CD4-positive, alpha-beta T cell (primary cell): ENCODE data around the gene SYNGAP1. TPM values are rescaled to one million over a fixed set of nuclear protein-coding genes. Genes with fewer than 3 reads are reported as not detected.

Source experiments
- ATAC-seq: fragments of 200-7000 bp; cut with Tn5 transposase; one replicate; pipeline ENCODE4 v1.10.0; 2022; ENCODE audit warnings: mild to moderate bottlenecking; ENCODE audit not compliant: poor library complexity
- CTCF ChIA-PET: fragments of 350-600 bp; sonication (Branson Sonifier 250); formaldehyde crosslinking; loops from one replicate; lab custom pipeline; 2021; ENCODE audit warnings: antibody characterized with exemption, inconsistent platforms; lab: Charles Lee
- POLR2A ChIA-PET: fragments of 350-600 bp; sonication (Branson Sonifier 250); formaldehyde crosslinking; loops from one replicate; lab custom pipeline; 2021; ENCODE audit warnings: antibody characterized with exemption, inconsistent platforms; lab: Charles Lee
- DNase-seq, 14 experiments: peaks; one replicate each; pipeline ENCODE4 v3.0.0-alpha.2; 2013 to 2020; ENCODE audit warnings: mixed read lengths in 2 of 14
- H3K27ac ChIP-seq, 2 donors: one replicate each; pipeline versions ENCODE4 v1.5.1 to v1.7.0; 2013; ENCODE audit warnings: low read length in 2 of 2, low read depth in 1 of 2, mild to moderate bottlenecking in 1 of 2
- H3K27me3 ChIP-seq, 2 experiments: 1 replicate in 1 of 2; 2 replicates in 1 of 2; pipeline versions ENCODE4 v1.6.1 to v1.7.0; 2013; ENCODE audit warnings: low read length in 2 of 2, control low read depth in 1 of 2, mild to moderate bottlenecking in 1 of 2, moderate library complexity in 1 of 2; ENCODE audit not compliant: insufficient read depth in 2 of 2, control insufficient read depth in 1 of 2
- H3K36me3 ChIP-seq: one replicate; pipeline ENCODE4 v1.6.1; 2013; ENCODE audit warnings: low read length, control low read depth; ENCODE audit not compliant: insufficient read depth
- H3K4me1 ChIP-seq: one replicate; pipeline ENCODE4 v1.6.1; 2013; ENCODE audit warnings: low read length, control low read depth; ENCODE audit not compliant: insufficient read depth
- H3K4me3 ChIP-seq: one replicate; pipeline ENCODE4 v1.5.1; 2013; ENCODE audit warnings: mild to moderate bottlenecking, low read length, moderate library complexity
- H3K9me3 ChIP-seq, 2 experiments: 1 replicate in 1 of 2; 2 replicates in 1 of 2; pipeline versions ENCODE4 v1.6.1 to v1.7.0; 2013; ENCODE audit warnings: low read length in 2 of 2, mild to moderate bottlenecking in 2 of 2, control low read depth in 1 of 2, moderate library complexity in 1 of 2; ENCODE audit not compliant: control insufficient read depth in 1 of 2, insufficient read depth in 1 of 2
- H3K27ac Mint-ChIP-seq: one replicate; pipeline ENCODE4 v1.8.0; 2020; ENCODE audit warnings: mixed read lengths
- H3K27me3 Mint-ChIP-seq: one replicate; pipeline ENCODE4 v1.8.0; 2021; ENCODE audit warnings: mixed read lengths
- H3K36me3 Mint-ChIP-seq: one replicate; pipeline ENCODE4 v1.8.0; 2021; ENCODE audit warnings: low read depth, mixed read lengths
- H3K4me1 Mint-ChIP-seq: one replicate; pipeline ENCODE4 v1.8.0; 2021; ENCODE audit warnings: low read depth, mixed read lengths
- H3K4me3 Mint-ChIP-seq: one replicate; pipeline ENCODE4 v1.8.0; 2020; ENCODE audit warnings: mild to moderate bottlenecking, mixed read lengths
- H3K9me3 Mint-ChIP-seq: one replicate; pipeline ENCODE4 v1.8.0; 2020; ENCODE audit warnings: mixed read lengths
- CTCF ChIP-seq: fragments of 200-600 bp; IDR thresholded peaks from one replicate; pipeline ENCODE4 v1.8.0; 2022; ENCODE audit warnings: antibody characterized with exemption, mild to moderate bottlenecking
- intact Hi-C, 2 experiments: fragments of 100-400 bp; cut with DNase I in 1 of 2; cut with micrococcal nuclease in 1 of 2; formaldehyde crosslinking; loops; one replicate each; pipeline versions ENCODE4 v1.15.1 to v1.9.0; 2023 to 2025; cut with DNase I, micrococcal nuclease
- total RNA-seq, 174 experiments: library from RNA in 2 of 174; stranded (reverse) in 2 of 174; gene quantifications; one replicate each; pipeline ENCODE4 v1.2.3 and lab custom pipeline; 2021 to 2026

Gene SYNGAP1
- total RNA-seq, 2 experiments from 2014 or later: 62.4 to 63.8 TPM

DNA sequence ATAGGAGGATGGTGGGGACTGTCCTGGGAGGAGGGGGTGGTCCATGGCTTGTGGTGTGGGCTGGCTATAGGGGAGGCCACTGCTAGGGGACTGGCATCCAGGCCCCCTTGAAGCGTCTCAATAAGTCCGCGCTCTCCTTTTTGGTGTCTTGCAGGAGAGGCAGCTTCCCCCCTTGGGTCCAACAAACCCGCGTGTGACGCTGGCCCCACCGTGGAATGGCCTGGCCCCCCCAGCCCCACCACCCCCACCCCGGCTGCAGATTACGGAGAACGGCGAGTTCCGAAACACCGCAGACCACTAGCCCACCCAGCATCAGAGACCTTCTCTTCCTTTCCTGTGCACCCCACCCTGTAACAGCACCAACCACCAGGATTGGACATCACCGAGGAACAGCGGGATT, 31.7 kb downstream of the SYNGAP1 start:
- Histone ChIP-seq H3K36me3 (peaks cover 32% of the 10 kb centered on the region), H3K9me3 (no peaks in the 10 kb centered on the region), H3K27me3 (no peaks in the 10 kb centered on the region), H3K4me1 (peaks cover 33% of the 10 kb centered on the region), H3K4me3 (no peak overlapping the region), H3K27ac (no peak overlapping the region)
- CTCF ChIA-PET: no interaction called here
- Mint-ChIP-seq H3K4me1 (peaks cover 35% of the 10 kb centered on the region), H3K4me3 (peak overlapping the region; percentile 25), H3K27me3 (no peaks in the 10 kb centered on the region), H3K9me3 (no peaks in the 10 kb centered on the region), H3K36me3 (peaks cover 58% of the 10 kb centered on the region), H3K27ac (peak overlapping the region; percentile 64)
- DNase-seq (peak in 1 of 14 experiments; percentile 21), ATAC-seq (no peak)
- POLR2A ChIA-PET: no interaction called here
- TF ChIP-seq CTCF: no peak
- intact Hi-C loops: loop anchor here (5.0 to 10.0 kb wide), 4 partner anchors 81 to 261 kb away; partner anchors contain the start of gene UQCC2 (in 1 of the 2)

- H3K4me3 ChIP-seq: no peak overlapping the region
- peaks cover 58% of the 10 kb centered on the region for H3K36me3 Mint-ChIP-seq
- no peaks in the 10 kb centered on the region for H3K27me3 ChIP-seq
- no peak overlapping the region for H3K4me3 Mint-ChIP-seq
- intact Hi-C loops: loop anchor here (5.0 to 10.0 kb wide), 4 partner anchors 80 to 260 kb away; partner anchors contain the start of gene UQCC2 (in 1 of the 2)
- peak overlapping the region; percentile 22 to 50 for H3K27ac ChIP-seq
- peaks cover 41% of the 10 kb centered on the region for H3K4me1 Mint-ChIP-seq
- no peak for TF ChIP-seq CTCF
- peaks cover 33% of the 10 kb centered on the region for H3K4me1 ChIP-seq
- ATAC-seq: no peak
- peak in 1 of 14 experiments; percentile 12 for DNase-seq
- CTCF ChIA-PET: no interaction called here
- no peaks in the 10 kb centered on the region for H3K27me3 Mint-ChIP-seq
- H3K9me3 ChIP-seq: no peaks in the 10 kb centered on the region
- no peak overlapping the region for H3K27ac Mint-ChIP-seq
- no peaks in the 10 kb centered on the region for H3K9me3 Mint-ChIP-seq
- H3K36me3 ChIP-seq: peaks cover 28% of the 10 kb centered on the region
- POLR2A ChIA-PET: no interaction called here
Measured at GRCh38 chr6:33452496-33452895, 32.6 kb downstream of the SYNGAP1 start.

GRCh38 chr6:33453393-33454008, 33.6 kb downstream of the SYNGAP1 start:
- H3K4me3 Mint-ChIP-seq: peak overlapping the region; percentile 92
- no peaks in the 10 kb centered on the region for H3K27me3 Mint-ChIP-seq
- H3K27me3 ChIP-seq: no peaks in the 10 kb centered on the region
- DNase-seq: peak in 4 of 14 experiments; percentile 23 to 38 (median 32)
- ChIA-PET CTCF (interaction anchor here (0.9 to 2.0 kb wide), 2 partner anchors 62 to 154 kb away, joined by 3 to 11 read pairs; partner anchors contain the start of gene KIFC1), POLR2A (interaction anchor here (0.5 to 2.2 kb wide), 18 partner anchors 14 to 482 kb away, joined by 3 to 45 read pairs (median 6); partner anchors contain the start of genes BAK1, CUTA, ITPR3 and PHF1)
- H3K9me3 Mint-ChIP-seq: no peaks in the 10 kb centered on the region
- H3K4me1 ChIP-seq: peaks cover 33% of the 10 kb centered on the region
- no peaks in the 10 kb centered on the region for H3K9me3 ChIP-seq
- TF ChIP-seq CTCF: no peak
- H3K36me3 Mint-ChIP-seq: peaks cover 48% of the 10 kb centered on the region
- H3K27ac Mint-ChIP-seq: peak overlapping the region; percentile 87
- H3K27ac ChIP-seq: peak overlapping the region; percentile 55 to 60
- no peak for ATAC-seq
- peaks cover 41% of the 10 kb centered on the region for H3K4me1 Mint-ChIP-seq
- intact Hi-C loops: loop anchor here (1.0 to 10.0 kb wide), 11 partner anchors 25 to 259 kb away; partner anchors contain the start of genes KIFC1 (in 2 of the 2), BAK1 (in 1 of the 2), CUTA (in 1 of the 2) and UQCC2 (in 1 of the 2)
- peak overlapping the region; percentile 89 for H3K4me3 ChIP-seq
- peaks cover 22% of the 10 kb centered on the region for H3K36me3 ChIP-seq
